ENCODE results near the gene TIGD2. TPM values are rescaled to one million over a fixed set of nuclear protein-coding genes. Genes with fewer than 3 reads are reported as not detected.

The TIGD2 gene
- total RNA-seq, 1 donor, result 7.0 TPM

GRCh38 chr4:89101256-89102161 lies 9.8 kb upstream of the TIGD2 start:
- DNase-seq (ENCODE audit: low read depth), result no peak
- no peak for TF ChIP-seq CTCF (IDR thresholded peaks at IDR 0.05; ENCODE audit: insufficient read depth, low read length)

GRCh38 chr4:89105726-89106125 lies 5.6 kb upstream of the TIGD2 start:
- no peak for DNase-seq (ENCODE audit: low read depth)
- TF ChIP-seq CTCF (IDR thresholded peaks at IDR 0.05; ENCODE audit: insufficient read depth, low read length), result no peak
- no peak overlapping the region for H3K4me3 ChIP-seq (ENCODE audit: low read depth, low read length)

More at GRCh38 chr4:89101256-89102161, 9.8 kb upstream of the TIGD2 start:
- no peak overlapping the region for H3K4me3 ChIP-seq (ENCODE audit: low read depth, low read length)

- H3K4me3 ChIP-seq (ENCODE audit: low read depth, low read length), result no peak overlapping the region
- no peak for DNase-seq (ENCODE audit: low read depth)
- no peak for TF ChIP-seq CTCF (IDR thresholded peaks at IDR 0.05; ENCODE audit: insufficient read depth, low read length)
Measured at GRCh38 chr4:89108091-89108490, 3.2 kb upstream of the TIGD2 start.

- DNase-seq (ENCODE audit: low read depth), result peak; percentile 14
- TF ChIP-seq CTCF (IDR thresholded peaks at IDR 0.05; ENCODE audit: insufficient read depth, low read length), result no peak
- H3K4me3 ChIP-seq (ENCODE audit: low read depth, low read length), result no peak overlapping the region
Measured at GRCh38 chr4:89109841-89110540, 1.3 kb upstream of the TIGD2 start.

GRCh38 chr4:89110541-89110985 lies 770 bp upstream of the TIGD2 start:
- peak overlapping the region; percentile 88 for H3K4me3 ChIP-seq (ENCODE audit: low read depth, low read length)
- no peak for DNase-seq (ENCODE audit: low read depth)
- TF ChIP-seq CTCF (IDR thresholded peaks at IDR 0.05; ENCODE audit: insufficient read depth, low read length), result no peak

- H3K4me3 ChIP-seq (ENCODE audit: low read depth, low read length), result peak overlapping the region; percentile 88
- TF ChIP-seq CTCF (IDR thresholded peaks at IDR 0.05; ENCODE audit: insufficient read depth, low read length), result no peak
- peak; percentile 85 for DNase-seq (ENCODE audit: low read depth)
Measured at GRCh38 chr4:89111833-89112563, 665 bp downstream of the TIGD2 start.

All from fibroblast of the aortic adventitia (primary cell).